IMR-90 (cell line): ENCODE measurements around the gene SLC9A6. TPM values are rescaled to one million over a fixed set of nuclear protein-coding genes. Genes with fewer than 3 reads are reported as not detected.

Source experiments
- ATAC-seq: fragments of 200-7000 bp; cut with Tn5 transposase; 2 replicates; pipeline ENCODE4 v1.9.1; 2020; ENCODE audit warnings: low read depth, mild to moderate bottlenecking, moderate library complexity
- BruUV-seq: library from RNA; stranded (reverse); fragments of 400-500 nt; replicated peaks from 2 replicates; lab custom pipeline; 2021; lab: Mats Ljungman, UMichigan
- CTCF ChIA-PET: fragments of 300-600 bp; formaldehyde crosslinking; extraction: SDS; loops from one replicate; lab custom pipeline; 2021; ENCODE audit warnings: antibody characterized with exemption; lab: Yijun Ruan, JAX
- POLR2A ChIA-PET: fragments of 300-600 bp; sonication (Branson Sonifier 250); formaldehyde crosslinking; loops from one replicate; lab custom pipeline; 2022; ENCODE audit warnings: antibody characterized with exemption; ENCODE audit not compliant: unreplicated experiment; lab: Charles Lee
- DNase-seq: peaks from one replicate; pipeline ENCODE4 v3.0.0; 2013
- H2AFZ ChIP-seq: replicated peaks from 2 replicates; pipeline ENCODE3; 2013; ENCODE audit warnings: low read length, mild to moderate bottlenecking; ENCODE audit not compliant: poor library complexity
- H2AK5ac ChIP-seq: 2 replicates; pipeline ENCODE4 v1.6.1; 2013; ENCODE audit warnings: low read depth, low read length, inconsistent platforms
- H2AK9ac ChIP-seq: replicated peaks from 2 replicates; pipeline ENCODE3; 2013; ENCODE audit warnings: mild to moderate bottlenecking, low read depth, low read length, moderate library complexity; ENCODE audit not compliant: poor library complexity
- H2BK120ac ChIP-seq: 2 replicates; pipeline ENCODE4 v1.6.1; 2013; ENCODE audit warnings: low read depth, low read length, inconsistent platforms
- H2BK15ac ChIP-seq: 3 replicates; pipeline ENCODE4 v1.6.1; 2013; ENCODE audit warnings: low read depth, low read length, inconsistent platforms
- H2BK20ac ChIP-seq: 2 replicates; pipeline ENCODE4 v1.6.1; 2013; ENCODE audit warnings: low read depth, mild to moderate bottlenecking, inconsistent platforms, low read length, moderate library complexity
- H2BK5ac ChIP-seq: 2 replicates; pipeline ENCODE4 v1.6.1; 2013; ENCODE audit warnings: mild to moderate bottlenecking, low read depth, low read length, inconsistent platforms; ENCODE audit not compliant: poor library complexity, severe bottlenecking
- H3K14ac ChIP-seq: replicated peaks from 2 replicates; pipeline ENCODE4 v1.6.1; 2013; ENCODE audit warnings: low read depth, low read length, inconsistent platforms
- H3K18ac ChIP-seq: 2 replicates; pipeline ENCODE4 v1.6.1; 2013; ENCODE audit warnings: low read depth, low read length, control low read depth
- H3K23ac ChIP-seq: 2 replicates; pipeline ENCODE4 v1.6.1; 2013; ENCODE audit warnings: low read depth, low read length, inconsistent platforms
- H3K27ac ChIP-seq: 2 replicates; pipeline ENCODE4 v1.5.1; 2013; ENCODE audit warnings: mild to moderate bottlenecking, control low read depth, low read length; ENCODE audit not compliant: insufficient read depth
- H3K27me3 ChIP-seq: 2 replicates; pipeline ENCODE4 v1.6.1; 2013; ENCODE audit warnings: low read length; ENCODE audit not compliant: control insufficient read depth, insufficient read depth
- H3K36me3 ChIP-seq: 2 replicates; pipeline ENCODE4 v1.6.1; 2013; ENCODE audit warnings: low read length, mixed read lengths; ENCODE audit not compliant: control insufficient read depth, insufficient read depth
- H3K4ac ChIP-seq: 2 replicates; pipeline ENCODE4 v1.6.1; 2013; ENCODE audit warnings: low read depth, low read length, inconsistent platforms
- H3K4me1 ChIP-seq: 2 replicates; pipeline ENCODE4 v1.6.1; 2013; ENCODE audit warnings: low read length, mixed read lengths; ENCODE audit not compliant: control insufficient read depth, insufficient read depth
- H3K4me2 ChIP-seq: 2 replicates; pipeline ENCODE4 v1.6.1; 2013; ENCODE audit warnings: low read depth, mild to moderate bottlenecking, control low read depth, low read length, moderate library complexity
- H3K4me3 ChIP-seq: 2 replicates; pipeline ENCODE4 v1.5.1; 2013; ENCODE audit warnings: low read depth, mild to moderate bottlenecking, control low read depth, low read length, moderate library complexity; ENCODE audit not compliant: insufficient read depth
- H3K56ac ChIP-seq: 2 replicates; pipeline ENCODE4 v1.6.1; 2013; ENCODE audit warnings: low read length, inconsistent platforms; ENCODE audit not compliant: insufficient read depth; ENCODE audit errors: extremely low read depth
- H3K79me1 ChIP-seq, 2 experiments: 2 replicates each; pipeline ENCODE4 v1.6.1; 2013; ENCODE audit warnings: low read length in 2 of 2, inconsistent platforms in 1 of 2, low read depth in 1 of 2
- H3K9ac ChIP-seq: 2 replicates; pipeline ENCODE4 v1.6.1; 2013; ENCODE audit warnings: low read depth, low read length, control low read depth
- H3K9me1 ChIP-seq: 2 replicates; pipeline ENCODE4 v1.6.1; 2013; ENCODE audit warnings: low read length, inconsistent platforms; ENCODE audit not compliant: insufficient read depth
- H3K9me3 ChIP-seq: 2 replicates; pipeline ENCODE4 v1.6.1; 2013; ENCODE audit warnings: low read length; ENCODE audit not compliant: control insufficient read depth, insufficient read depth
- H4K20me1 ChIP-seq: 2 replicates; pipeline ENCODE4 v1.6.1; 2013; ENCODE audit warnings: low read length, inconsistent platforms; ENCODE audit not compliant: insufficient read depth
- H4K5ac ChIP-seq: 2 replicates; pipeline ENCODE4 v1.6.1; 2013; ENCODE audit warnings: mild to moderate bottlenecking, low read depth, low read length, control low read depth
- H4K8ac ChIP-seq, 2 experiments: 2 replicates each; pipeline ENCODE4 v1.6.1; 2013; ENCODE audit warnings: low read depth in 2 of 2, low read length in 2 of 2, control low read depth in 1 of 2, inconsistent platforms in 1 of 2
- H4K91ac ChIP-seq: 2 replicates; pipeline ENCODE4 v1.6.1; 2013; ENCODE audit warnings: low read depth, low read length, inconsistent platforms; ENCODE audit not compliant: insufficient read depth
- BHLHE40 ChIP-seq: fragments of 150-350 bp; IDR thresholded peaks from 2 replicates; pipeline ENCODE4 v1.6.1; 2016; ENCODE audit warnings: mild to moderate bottlenecking, low read depth, low read length
- CEBPB ChIP-seq: IDR thresholded peaks from 2 replicates; pipeline ENCODE4 v1.6.1; 2012; ENCODE audit warnings: low read depth, low read length, improper control_type of control experiment
- CHD1 ChIP-seq: IDR thresholded peaks from 2 replicates; pipeline ENCODE4 v1.6.1; 2012; ENCODE audit warnings: low read depth, low read length, improper control_type of control experiment
- ELK1 ChIP-seq: fragments of 150-350 bp; IDR thresholded peaks from 2 replicates; pipeline ENCODE4 v1.6.1; 2016; ENCODE audit warnings: low read depth, mild to moderate bottlenecking, low read length, moderate library complexity, borderline replicate concordance
- FOS ChIP-seq: fragments of 150-350 bp; IDR thresholded peaks from 2 replicates; pipeline ENCODE4 v1.6.1; 2016; ENCODE audit warnings: low read depth, low read length
- MAFK ChIP-seq: IDR thresholded peaks from 2 replicates; pipeline ENCODE4 v1.6.1; 2012; ENCODE audit warnings: low read depth, low read length, improper control_type of control experiment
- MAZ ChIP-seq: IDR thresholded peaks from 2 replicates; pipeline ENCODE4 v1.6.1; 2012; ENCODE audit warnings: low read depth, mild to moderate bottlenecking, low read length, improper control_type of control experiment, moderate library complexity, borderline replicate concordance
- MXI1 ChIP-seq: IDR thresholded peaks from 2 replicates; pipeline ENCODE4 v1.6.1; 2012; ENCODE audit warnings: low read depth, mild to moderate bottlenecking, low read length, moderate library complexity, borderline replicate concordance
- NFE2L2 ChIP-seq: fragments of 150-350 bp; IDR thresholded peaks from 2 replicates; pipeline ENCODE4 v1.6.1; 2016; ENCODE audit warnings: low read depth, mild to moderate bottlenecking, low read length
- POLR2A ChIP-seq: IDR thresholded peaks from 2 replicates; pipeline ENCODE4 v1.6.1; 2012; ENCODE audit warnings: mild to moderate bottlenecking, low read depth, low read length
- RAD21 ChIP-seq: IDR thresholded peaks from 2 replicates; pipeline ENCODE4 v1.6.1; 2012; ENCODE audit warnings: low read length, improper control_type of control experiment
- RCOR1 ChIP-seq: IDR thresholded peaks from 2 replicates; pipeline ENCODE4 v1.6.1; 2012; ENCODE audit warnings: mild to moderate bottlenecking, low read length, improper control_type of control experiment; ENCODE audit not compliant: insufficient replicate concordance
- RFX5 ChIP-seq: IDR thresholded peaks from 2 replicates; pipeline ENCODE4 v1.8.0; 2012; ENCODE audit warnings: low read depth, mild to moderate bottlenecking, low read length, moderate library complexity
- SMC3 ChIP-seq: fragments of 150-350 bp; IDR thresholded peaks from 2 replicates; pipeline ENCODE4 v1.6.1; 2016; ENCODE audit warnings: low read depth, mild to moderate bottlenecking, antibody characterized with exemption, low read length, moderate library complexity
- WGBS, 2 experiments: methylation state at CpG; one replicate each; pipeline versions ENCODE4 v1.1.5 to v1.1.7; 2013; ENCODE audit warnings: missing lambda C conversion rate in 2 of 2; ENCODE audit not compliant: insufficient read length in 1 of 2; ENCODE audit errors: extremely low coverage in 2 of 2; 5-methylcytosine and 5-hydroxymethylcytosine counted together
- dilution Hi-C: fragments of 300-500 bp; cut with HindIII; formaldehyde crosslinking; loops from one replicate; pipeline ENCODE4 v1.14.3; 2018; ENCODE audit warnings: low sequenced_read_pairs; ENCODE audit not compliant: unreplicated experiment
- in situ Hi-C: fragments of 300-500 bp; cut with MboI; formaldehyde crosslinking; loops from 3 replicates; pipeline ENCODE4 v1.14.3; 2019; ENCODE audit warnings: low sequenced_read_pairs, inconsistent platforms, mixed read lengths
- intact Hi-C: fragments of 100-400 bp; cut with micrococcal nuclease; formaldehyde crosslinking; loops from 2 replicates; pipeline ENCODE4 v1.10.0; 2022
- polyA plus RNA-seq, 3 experiments: library from polyadenylated mRNA; depleted of rRNA; stranded (reverse); fragments of >200 nt; gene quantifications; 2 replicates each; pipeline ENCODE4 v1.2.3, GENCODE V29; 2012; ENCODE audit warnings: low replicate concordance in 1 of 3
- total RNA-seq: library from RNA; depleted of rRNA; stranded (reverse); fragments of >200 nt; gene quantifications from 2 replicates; pipeline ENCODE4 v1.2.3, GENCODE V29; 2012
- TF ChIP-seq, protein P1 (sequence below): fragments of 150-350 bp; IDR thresholded peaks from 2 replicates; pipeline ENCODE4 v1.6.1; 2017; ENCODE audit warnings: mild to moderate bottlenecking, antibody characterized with exemption, low read length, low read depth
- TF ChIP-seq, protein P2 (sequence below): conservative IDR thresholded peaks from 2 replicates; pipeline ENCODE4 v1.5.1; 2012; ENCODE audit warnings: mild to moderate bottlenecking, low read depth, low read length, improper control_type of control experiment

The SLC9A6 gene
- total and polyA plus RNA-seq, 2 of the 4 experiments (the other 2 are of a cell fraction) = 6.9 to 19.0 TPM

DNA sequence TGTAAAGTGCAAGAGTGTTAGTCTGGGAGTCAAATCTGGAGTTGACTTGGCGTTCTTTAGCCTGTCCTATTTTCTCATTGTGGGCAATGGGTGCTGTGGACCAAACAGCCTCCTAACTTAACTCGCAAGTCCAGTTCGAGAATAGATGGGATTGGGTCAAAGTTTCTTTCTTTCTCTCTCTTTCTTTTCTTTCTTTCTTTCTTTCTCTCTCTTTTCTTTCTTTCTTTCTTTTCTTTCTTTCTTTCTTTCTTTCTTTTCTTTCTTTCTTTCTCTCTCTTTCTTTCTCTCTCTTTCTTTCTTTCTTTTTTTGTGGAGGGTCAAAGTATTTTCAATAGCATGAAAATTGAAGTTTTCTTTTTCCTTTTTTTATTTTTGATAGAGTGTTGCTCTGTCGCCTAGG lies 3.0 kb downstream of the SLC9A6 start:
- Histone ChIP-seq H2BK15ac (no peak overlapping the region), H2AFZ (no peak overlapping the region), H3K23ac (no peak overlapping the region), H2AK9ac (no peak overlapping the region), H3K27ac (no peak overlapping the region), H2BK20ac (no peak overlapping the region), H3K4me3 (no peak overlapping the region), H4K5ac (no peak overlapping the region), H3K14ac (no peak overlapping the region), H3K4me2 (no peak overlapping the region), H4K91ac (no peak overlapping the region), H3K9me1 (no peaks in the 10 kb centered on the region), H3K4me1 (peaks cover 2% of the 10 kb centered on the region; the same call in 1 of the 2 replicates), H3K27me3 (no peaks in the 10 kb centered on the region), H3K18ac (no peak overlapping the region), H3K9ac (no peak overlapping the region), H2BK5ac (no peak overlapping the region), H3K56ac (no peak overlapping the region), H3K9me3 (no peaks in the 10 kb centered on the region), H3K36me3 (no peaks in the 10 kb centered on the region), H4K8ac (no peak overlapping the region), H2AK5ac (no peak overlapping the region), H4K20me1 (no peaks in the 10 kb centered on the region), H3K79me1 (peaks cover 0 to 7% of the 10 kb centered on the region in 2 experiments; a peak in 1 of 4 replicates), H3K4ac (no peak overlapping the region), H2BK120ac (no peak overlapping the region)
- intact Hi-C loops (no loop called here), in situ Hi-C loops (loop anchor here (25.0 kb wide), 1 partner anchor 499 kb away; the partner anchor contains the start of genes BRS3 and HTATSF1), dilution Hi-C loops (no loop called here)
- WGBS, 2 experiments = no CpG with 5 or more reads among the region's 4 CpGs
- DNase-seq (no peak), ATAC-seq (no peak)
- BruUV-seq = no TSS peak
- POLR2A ChIA-PET = interaction anchor here (0.6 kb wide), 1 partner anchor 502 kb away, joined by 3 read pairs; no protein-coding TSS in a partner anchor
- CTCF ChIA-PET = interaction anchor here (0.6 kb wide), 1 partner anchor 11 kb away, joined by 3 read pairs; no protein-coding TSS in a partner anchor
- no peak for TF ChIP-seq POLR2A
- TF ChIP-seq SMC3 = no peak
- TF ChIP-seq ELK1 = no peak
- no peak for TF ChIP-seq RAD21
- TF ChIP-seq CHD1 = no peak
- no peak for TF ChIP-seq FOS
- TF ChIP-seq, protein P1, sequence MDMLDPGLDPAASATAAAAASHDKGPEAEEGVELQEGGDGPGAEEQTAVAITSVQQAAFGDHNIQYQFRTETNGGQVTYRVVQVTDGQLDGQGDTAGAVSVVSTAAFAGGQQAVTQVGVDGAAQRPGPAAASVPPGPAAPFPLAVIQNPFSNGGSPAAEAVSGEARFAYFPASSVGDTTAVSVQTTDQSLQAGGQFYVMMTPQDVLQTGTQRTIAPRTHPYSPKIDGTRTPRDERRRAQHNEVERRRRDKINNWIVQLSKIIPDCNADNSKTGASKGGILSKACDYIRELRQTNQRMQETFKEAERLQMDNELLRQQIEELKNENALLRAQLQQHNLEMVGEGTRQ = no peak
- no peak for TF ChIP-seq NFE2L2
- TF ChIP-seq RFX5 = no peak
- TF ChIP-seq CEBPB = no peak
- no peak for TF ChIP-seq RCOR1
- TF ChIP-seq BHLHE40 = no peak
- TF ChIP-seq, protein P2, sequence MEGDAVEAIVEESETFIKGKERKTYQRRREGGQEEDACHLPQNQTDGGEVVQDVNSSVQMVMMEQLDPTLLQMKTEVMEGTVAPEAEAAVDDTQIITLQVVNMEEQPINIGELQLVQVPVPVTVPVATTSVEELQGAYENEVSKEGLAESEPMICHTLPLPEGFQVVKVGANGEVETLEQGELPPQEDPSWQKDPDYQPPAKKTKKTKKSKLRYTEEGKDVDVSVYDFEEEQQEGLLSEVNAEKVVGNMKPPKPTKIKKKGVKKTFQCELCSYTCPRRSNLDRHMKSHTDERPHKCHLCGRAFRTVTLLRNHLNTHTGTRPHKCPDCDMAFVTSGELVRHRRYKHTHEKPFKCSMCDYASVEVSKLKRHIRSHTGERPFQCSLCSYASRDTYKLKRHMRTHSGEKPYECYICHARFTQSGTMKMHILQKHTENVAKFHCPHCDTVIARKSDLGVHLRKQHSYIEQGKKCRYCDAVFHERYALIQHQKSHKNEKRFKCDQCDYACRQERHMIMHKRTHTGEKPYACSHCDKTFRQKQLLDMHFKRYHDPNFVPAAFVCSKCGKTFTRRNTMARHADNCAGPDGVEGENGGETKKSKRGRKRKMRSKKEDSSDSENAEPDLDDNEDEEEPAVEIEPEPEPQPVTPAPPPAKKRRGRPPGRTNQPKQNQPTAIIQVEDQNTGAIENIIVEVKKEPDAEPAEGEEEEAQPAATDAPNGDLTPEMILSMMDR = no peak
- TF ChIP-seq MAZ = no peak
- no peak for TF ChIP-seq MXI1
- TF ChIP-seq MAFK = no peak
